Spleen (tissue), 11 donors: ENCODE results near the gene GCC2. TPM values are rescaled to one million over a fixed set of nuclear protein-coding genes. Genes with fewer than 3 reads are reported as not detected.

ENCODE experiments used
- DNase-seq: peaks from one replicate; pipeline ENCODE4 v3.0.0-alpha.2; 2020
- H3K27ac ChIP-seq, 8 donors: fragments of 200-600 bp; sonication (generic) in 7 of 8; 1 replicate in 4 of 8; 2 replicates in 4 of 8; pipeline versions ENCODE4 v1.5.0 to v1.8.0; 2016 to 2021; ENCODE audit warnings: inconsistent platforms in 4 of 8, mild to moderate bottlenecking in 4 of 8, moderate library complexity in 1 of 8
- H3K27me3 ChIP-seq, 7 donors: fragments of 200-600 bp; sonication (generic) in 6 of 7; replicated peaks in 1 of 7; 1 replicate in 4 of 7; 2 replicates in 3 of 7; pipeline versions ENCODE4 v1.5.0 to v1.8.0; 2016 to 2021; ENCODE audit warnings: inconsistent platforms in 3 of 7, mild to moderate bottlenecking in 1 of 7
- H3K36me3 ChIP-seq, 6 donors: fragments of 200-600 bp; sonication (generic) in 5 of 6; 1 replicate in 4 of 6; 2 replicates in 2 of 6; pipeline versions ENCODE4 v1.5.0 to v1.8.0; 2016 to 2021; ENCODE audit warnings: inconsistent platforms in 2 of 6
- H3K4me1 ChIP-seq, 6 donors: fragments of 200-600 bp; sonication (generic) in 5 of 6; 1 replicate in 3 of 6; 2 replicates in 3 of 6; pipeline versions ENCODE4 v1.5.0 to v1.8.0; 2016 to 2021; ENCODE audit warnings: inconsistent platforms in 3 of 6
- H3K4me3 ChIP-seq, 8 donors: fragments of 200-600 bp; sonication (generic) in 7 of 8; 1 replicate in 4 of 8; 2 replicates in 4 of 8; pipeline versions ENCODE4 v1.5.0 to v1.8.0; 2016 to 2021; ENCODE audit warnings: inconsistent platforms in 4 of 8, mild to moderate bottlenecking in 4 of 8, moderate library complexity in 2 of 8
- H3K9me3 ChIP-seq, 8 donors: fragments of 200-600 bp; sonication (generic) in 7 of 8; 1 replicate in 4 of 8; 2 replicates in 4 of 8; pipeline versions ENCODE4 v1.5.0 to v1.8.0; 2016 to 2021; ENCODE audit warnings: inconsistent platforms in 4 of 8
- CTCF ChIP-seq, 11 experiments: fragments of 200-600 bp in 7 of 11; fragments of 450-650 bp in 4 of 11; sonication (generic) in 4 of 11; IDR thresholded peaks in 8 of 11; conservative IDR thresholded peaks in 3 of 11; 1 replicate in 7 of 11; 2 replicates in 4 of 11; pipeline versions ENCODE4 v1.4.0 to v1.8.0; 2016 to 2021; ENCODE audit warnings: antibody characterized with exemption in 11 of 11, inconsistent platforms in 4 of 11, mild to moderate bottlenecking in 1 of 11
- POLR2A ChIP-seq, 3 donors: fragments of 450-650 bp; IDR thresholded peaks; one replicate each; pipeline ENCODE4 v1.5.1; 2017; ENCODE audit warnings: antibody characterized with exemption in 3 of 3, mild to moderate bottlenecking in 1 of 3
- POLR2AphosphoS5 ChIP-seq, 3 donors: sonication (generic); formaldehyde crosslinking; IDR thresholded peaks; one replicate each; pipeline ENCODE4 v1.5.1; 2017; ENCODE audit warnings: antibody characterized with exemption in 3 of 3
- WGBS, 5 donors: extraction: QIAGEN DNeasy Blood & Tissue Kit in 3 of 5; methylation state at CpG; one replicate each; pipeline versions ENCODE4 v1.1.5 to v1.1.7; 2013 to 2018; 5-methylcytosine and 5-hydroxymethylcytosine counted together
- intact Hi-C: fragments of 100-400 bp; cut with DNase I; formaldehyde crosslinking; loops from one replicate; pipeline ENCODE4 v1.15.0; 2023; ENCODE audit warnings: low total_unique reads
- polyA plus RNA-seq, 3 donors: library from polyadenylated mRNA; stranded (reverse); fragments of 200-250 nt; gene quantifications; one replicate each; pipeline ENCODE4 v1.2.1, GENCODE V29; 2013
- total RNA-seq, 7 donors: library from RNA; depleted of rRNA in 3 of 7; stranded (reverse); fragments of >200 nt in 3 of 7; fragmentation: NEBNext Ultra II Directional in 4 of 7; extraction: Animal tissue kit (Norgen Biotek cat#: 25700) in 4 of 7; gene quantifications; one replicate each; pipeline versions ENCODE4 v1.1.0 to v1.2.1, GENCODE V29; 2016 to 2021
- donor health status: healthy with polysubstance abuse.
- donor health status: DM: no; HTN: no; CAD: no; lungs with moderate emphysema.
- donor health status: DM: no; HTN: no; CAD: no.
- donor health status: Bipolar disorder and iron deficiency.
- donor health status: healthy.
- donor health status: DM: no; HTN: no; CAD: no.
- donor health status: DM: yes; HTN: yes; CAD: no.

Gene GCC2
- total and polyA plus RNA-seq, 10 donors: 10.1 to 82.6 (median 59.9) TPM

- Histone ChIP-seq H3K9me3 (no peaks in the 10 kb centered on the region), H3K4me1 (no peaks in the 10 kb centered on the region), H3K36me3 (no peaks in the 10 kb centered on the region), H3K27me3 (no peaks in the 10 kb centered on the region), H3K27ac (no peak overlapping the region), H3K4me3 (no peak overlapping the region)
- 37 to 87% (median 77%) methylated on average over 1 of the region's 1 CpG for WGBS, 5 donors
- TF ChIP-seq CTCF (IDR thresholded peaks at IDR 0.05 in 8 of 11, conservative IDR thresholded peaks at IDR 0.05 in 3 of 11) (no peak), POLR2AphosphoS5 (IDR thresholded peaks at IDR 0.05) (no peak), POLR2A (IDR thresholded peaks at IDR 0.05) (no peak)
- DNase-seq: no peak
- intact Hi-C loops: no loop called here
Measured at GRCh38 chr2:108412995-108413710, 35.9 kb upstream of the GCC2 start.

GRCh38 chr2:108413711-108414095 lies 35.3 kb upstream of the GCC2 start:
- no peaks in the 10 kb centered on the region for H3K9me3 ChIP-seq
- no peak overlapping the region for H3K27ac ChIP-seq
- H3K36me3 ChIP-seq: no peaks in the 10 kb centered on the region
- 67 to 90% (median 87%) methylated on average over 1 of the region's 1 CpG for WGBS, 5 donors
- no peaks in the 10 kb centered on the region for H3K27me3 ChIP-seq
- H3K4me3 ChIP-seq: no peak overlapping the region
- intact Hi-C loops: no loop called here
- no peak for TF ChIP-seq POLR2AphosphoS5 (IDR thresholded peaks at IDR 0.05)
- no peak for TF ChIP-seq CTCF (IDR thresholded peaks at IDR 0.05 in 8 of 11, conservative IDR thresholded peaks at IDR 0.05 in 3 of 11)
- TF ChIP-seq POLR2A (IDR thresholded peaks at IDR 0.05): no peak
- no peak for DNase-seq
- no peaks in the 10 kb centered on the region for H3K4me1 ChIP-seq

DNA sequence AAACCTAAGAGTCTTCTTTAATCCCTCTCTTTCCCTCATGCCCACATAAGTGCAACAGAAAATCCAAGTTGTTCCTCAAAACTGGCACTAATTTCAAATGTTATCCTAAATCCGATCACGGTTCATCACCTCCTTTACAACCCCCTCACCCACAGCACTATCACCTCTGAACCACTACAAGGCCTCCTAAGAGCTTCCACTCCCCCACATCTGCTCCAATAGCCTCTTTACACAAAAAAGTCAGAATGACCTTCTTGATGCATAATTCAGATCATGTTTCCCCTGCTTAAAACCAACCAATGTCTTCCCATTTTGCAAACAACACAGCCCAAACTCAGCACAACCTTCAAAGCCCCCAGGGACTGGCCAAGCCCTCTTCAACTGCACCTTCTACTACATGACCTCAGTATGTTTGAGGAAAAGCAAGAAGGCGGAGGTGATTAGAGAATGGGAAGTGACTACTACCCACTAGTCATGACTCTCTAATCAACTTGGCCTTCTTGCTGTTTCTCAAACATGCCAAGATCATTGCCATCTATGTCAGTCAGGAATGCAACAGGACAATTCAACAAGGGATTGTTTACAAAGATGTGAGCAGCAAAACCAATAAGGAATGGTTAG lies 34.6 kb upstream of the GCC2 start:
- Histone ChIP-seq H3K36me3 (no peaks in the 10 kb centered on the region), H3K27ac (no peak overlapping the region), H3K4me3 (no peak overlapping the region), H3K9me3 (no peaks in the 10 kb centered on the region), H3K27me3 (no peaks in the 10 kb centered on the region), H3K4me1 (no peaks in the 10 kb centered on the region)
- no peak for DNase-seq
- WGBS, 5 donors: 87 to 95% (median 90%) methylated on average over 3 of the region's 3 CpGs
- TF ChIP-seq CTCF (IDR thresholded peaks at IDR 0.05 in 8 of 11, conservative IDR thresholded peaks at IDR 0.05 in 3 of 11) (no peak), POLR2A (IDR thresholded peaks at IDR 0.05) (no peak), POLR2AphosphoS5 (IDR thresholded peaks at IDR 0.05) (no peak)
- intact Hi-C loops: no loop called here

DNA sequence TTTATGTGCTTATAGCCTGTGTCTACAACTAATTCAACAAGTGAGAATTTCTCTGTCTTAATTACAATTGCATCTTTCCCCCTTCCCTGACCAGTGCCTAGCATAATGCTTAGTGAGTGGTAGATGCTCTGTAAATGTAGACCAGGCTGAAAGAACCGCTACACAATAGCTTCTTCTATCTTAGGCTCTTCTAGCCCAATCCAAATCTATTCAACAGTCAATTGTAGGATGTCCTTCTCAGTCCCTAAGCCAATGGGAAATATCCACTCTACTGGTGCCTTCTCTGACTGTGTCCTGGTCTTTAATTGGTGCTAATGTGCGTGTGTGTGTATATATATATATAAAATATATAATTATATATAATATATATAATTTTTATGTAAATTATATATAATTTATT lies 34.1 kb upstream of the GCC2 start:
- Histone ChIP-seq H3K27ac (no peak overlapping the region), H3K4me1 (no peaks in the 10 kb centered on the region), H3K36me3 (no peaks in the 10 kb centered on the region), H3K27me3 (no peaks in the 10 kb centered on the region), H3K4me3 (no peak overlapping the region), H3K9me3 (no peaks in the 10 kb centered on the region)
- intact Hi-C loops: no loop called here
- WGBS, 5 donors: 89 to 98% (median 98%) methylated on average over 2 of the region's 2 CpGs
- no peak for DNase-seq
- no peak for TF ChIP-seq CTCF (IDR thresholded peaks at IDR 0.05 in 8 of 11, conservative IDR thresholded peaks at IDR 0.05 in 3 of 11)
- no peak for TF ChIP-seq POLR2AphosphoS5 (IDR thresholded peaks at IDR 0.05)
- no peak for TF ChIP-seq POLR2A (IDR thresholded peaks at IDR 0.05)
